ENCODE measurements around the gene FOXJ1.

Gene FOXJ1

DNA sequence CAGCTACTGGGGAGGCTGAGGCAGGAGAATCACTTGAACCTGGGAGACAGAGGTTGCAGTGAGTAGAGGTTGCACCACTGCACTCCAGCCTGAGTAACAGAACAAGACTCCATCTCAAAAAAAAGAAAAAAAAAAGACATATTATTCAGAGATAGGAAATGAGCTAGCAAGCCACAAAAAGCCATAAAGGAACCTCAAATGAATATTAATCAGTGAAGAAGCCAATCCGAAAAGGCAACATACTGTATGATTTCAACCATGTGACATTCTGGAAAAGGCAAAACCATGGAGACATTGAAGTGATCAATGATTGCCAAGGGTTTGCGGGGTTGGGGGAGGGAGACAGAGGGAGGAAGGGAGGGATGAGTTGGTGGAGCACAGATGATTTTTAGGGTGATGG, 29.1 kb downstream of the FOXJ1 start:
- no peak for DNase-seq (ENCODE audit: extremely low spot score)
- ChIA-PET POLR2A (interaction anchor here (1.0 kb wide), 1 partner anchor 78 kb away, joined by 3 read pairs; no protein-coding TSS in a partner anchor), CTCF (interaction anchor here (0.6 kb wide), 1 partner anchor 124 kb away, joined by 3 read pairs; no protein-coding TSS in a partner anchor)
- no peak for TF ChIP-seq HDGF (IDR thresholded peaks at IDR 0.05; ENCODE audit: borderline replicate concordance)
- no peak for TF ChIP-seq FOXK2 (IDR thresholded peaks at IDR 0.05)
- no peak for TF ChIP-seq CTBP1 (IDR thresholded peaks at IDR 0.05; ENCODE audit: borderline replicate concordance)
- TF ChIP-seq ELF4 (IDR thresholded peaks at IDR 0.05) = no peak
- no peak for TF ChIP-seq FOXA1 (IDR thresholded peaks at IDR 0.05)
- no peak for TF ChIP-seq NFRKB (IDR thresholded peaks at IDR 0.05)
- TF ChIP-seq SUZ12 (IDR thresholded peaks at IDR 0.05) = no peak
- TF ChIP-seq, protein P1, sequence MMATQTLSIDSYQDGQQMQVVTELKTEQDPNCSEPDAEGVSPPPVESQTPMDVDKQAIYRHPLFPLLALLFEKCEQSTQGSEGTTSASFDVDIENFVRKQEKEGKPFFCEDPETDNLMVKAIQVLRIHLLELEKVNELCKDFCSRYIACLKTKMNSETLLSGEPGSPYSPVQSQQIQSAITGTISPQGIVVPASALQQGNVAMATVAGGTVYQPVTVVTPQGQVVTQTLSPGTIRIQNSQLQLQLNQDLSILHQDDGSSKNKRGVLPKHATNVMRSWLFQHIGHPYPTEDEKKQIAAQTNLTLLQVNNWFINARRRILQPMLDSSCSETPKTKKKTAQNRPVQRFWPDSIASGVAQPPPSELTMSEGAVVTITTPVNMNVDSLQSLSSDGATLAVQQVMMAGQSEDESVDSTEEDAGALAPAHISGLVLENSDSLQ (IDR thresholded peaks at IDR 0.05) = no peak
- no peak for TF ChIP-seq ARNT (IDR thresholded peaks at IDR 0.05)
- no peak for TF ChIP-seq ZNF384 (IDR thresholded peaks at IDR 0.05)
- TF ChIP-seq TARDBP (IDR thresholded peaks at IDR 0.05) = no peak
- TF ChIP-seq L3MBTL2 (conservative IDR thresholded peaks at IDR 0.05) = no peak
- no peak for TF ChIP-seq BHLHE40 (IDR thresholded peaks at IDR 0.05; ENCODE audit: borderline replicate concordance)
- no peak for TF ChIP-seq LEF1 (IDR thresholded peaks at IDR 0.05; ENCODE audit: borderline replicate concordance)
- TF ChIP-seq FOXM1 (IDR thresholded peaks at IDR 0.05; ENCODE audit: borderline replicate concordance) = no peak

DNA sequence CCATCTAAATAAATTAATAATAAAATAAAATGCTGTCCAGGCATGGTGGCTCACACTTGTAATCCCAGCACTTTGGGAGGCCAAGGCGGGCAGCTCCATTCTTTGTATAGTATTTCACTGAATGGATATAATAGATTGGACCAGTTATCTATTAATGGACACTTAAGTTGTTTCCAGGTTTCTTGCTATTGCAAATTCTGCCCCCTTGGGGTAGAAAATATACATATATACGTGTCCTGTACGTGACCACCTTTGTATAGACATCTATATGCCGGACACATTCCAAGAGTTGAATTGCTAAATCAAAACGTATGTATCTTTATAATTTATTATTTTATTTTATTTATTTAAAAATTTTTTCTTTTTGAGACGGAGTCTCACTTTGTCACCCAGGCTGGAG, 33.5 kb downstream of the FOXJ1 start:
- ChIA-PET POLR2A (interaction anchor here (1.1 kb wide), 1 partner anchor 13 kb away, joined by 3 read pairs; no protein-coding TSS in a partner anchor), CTCF (interaction anchor here (2.2 kb wide), 1 partner anchor 93 kb away, joined by 5 read pairs; no protein-coding TSS in a partner anchor)
- DNase-seq (ENCODE audit: extremely low spot score) = no peak

DNA sequence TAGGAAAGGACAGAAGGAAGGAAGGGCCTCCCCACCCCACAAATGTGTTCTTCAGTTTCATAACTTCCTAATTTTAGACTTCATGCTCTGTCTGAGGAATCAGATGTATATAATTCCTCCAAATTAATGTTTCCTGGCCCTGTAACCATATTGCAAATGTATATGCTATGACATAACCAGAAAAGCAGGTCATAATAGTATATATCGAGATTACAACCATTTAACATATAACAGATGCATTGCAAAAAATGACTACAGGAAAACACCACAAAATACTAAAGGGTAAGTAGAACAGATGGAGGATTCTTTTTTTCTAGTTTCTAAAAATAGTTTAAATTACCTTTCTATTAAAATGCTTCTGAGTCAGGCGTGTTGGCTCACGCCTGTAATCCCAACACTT, 34.3 kb downstream of the FOXJ1 start:
- no peak for DNase-seq (ENCODE audit: extremely low spot score)
- ChIA-PET CTCF (interaction anchor here (0.9 to 2.2 kb wide), 2 partner anchors 17 to 92 kb away, joined by 3 to 5 read pairs; no protein-coding TSS in a partner anchor), POLR2A (interaction anchor here (1.6 kb wide), 1 partner anchor 15 kb away, joined by 3 read pairs; no protein-coding TSS in a partner anchor)
- TF ChIP-seq ELF4 (IDR thresholded peaks at IDR 0.05) (no peak), SUZ12 (IDR thresholded peaks at IDR 0.05) (no peak), L3MBTL2 (conservative IDR thresholded peaks at IDR 0.05) (no peak), ARNT (IDR thresholded peaks at IDR 0.05) (no peak), LEF1 (IDR thresholded peaks at IDR 0.05; ENCODE audit: borderline replicate concordance) (no peak), SP1 (IDR thresholded peaks at IDR 0.05) (no peak), CTBP1 (IDR thresholded peaks at IDR 0.05; ENCODE audit: borderline replicate concordance) (no peak), FOXK2 (IDR thresholded peaks at IDR 0.05) (no peak), TARDBP (IDR thresholded peaks at IDR 0.05) (no peak)

More for the DNA sequence above, 33.5 kb downstream of the FOXJ1 start:
- TF ChIP-seq FOXK2 (IDR thresholded peaks at IDR 0.05) = no peak
- TF ChIP-seq ZNF384 (IDR thresholded peaks at IDR 0.05) = no peak
- no peak for TF ChIP-seq FOXA1 (IDR thresholded peaks at IDR 0.05)

DNA sequence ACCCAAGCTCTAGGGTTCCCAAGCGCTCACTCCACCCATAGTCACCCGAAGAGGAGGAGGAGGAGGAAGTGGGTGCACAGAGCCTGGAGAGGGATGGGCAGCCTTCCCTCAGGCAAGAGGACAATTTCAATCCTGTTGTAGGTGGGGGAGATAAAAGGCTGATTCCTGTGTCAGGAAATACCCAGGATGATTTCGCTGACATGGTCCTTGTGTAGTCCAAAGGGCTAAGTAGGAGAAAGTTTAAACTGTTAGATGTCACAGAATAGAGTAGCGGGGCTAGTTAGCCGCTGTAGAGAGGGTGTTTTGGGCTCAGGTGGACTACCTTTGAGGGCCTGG, 36.2 kb downstream of the FOXJ1 start:
- TF ChIP-seq FOXM1 (IDR thresholded peaks at IDR 0.05; ENCODE audit: borderline replicate concordance) (no peak), CTBP1 (IDR thresholded peaks at IDR 0.05; ENCODE audit: borderline replicate concordance) (no peak), FOXK2 (IDR thresholded peaks at IDR 0.05) (no peak)
- ChIA-PET POLR2A (interaction anchor here (1.1 to 3.1 kb wide), 6 partner anchors 11 to 160 kb away, joined by 3 to 12 read pairs (median 5); partner anchors contain the start of gene SRP68), CTCF (no interaction called here)
- no peak for DNase-seq (ENCODE audit: extremely low spot score)

DNA sequence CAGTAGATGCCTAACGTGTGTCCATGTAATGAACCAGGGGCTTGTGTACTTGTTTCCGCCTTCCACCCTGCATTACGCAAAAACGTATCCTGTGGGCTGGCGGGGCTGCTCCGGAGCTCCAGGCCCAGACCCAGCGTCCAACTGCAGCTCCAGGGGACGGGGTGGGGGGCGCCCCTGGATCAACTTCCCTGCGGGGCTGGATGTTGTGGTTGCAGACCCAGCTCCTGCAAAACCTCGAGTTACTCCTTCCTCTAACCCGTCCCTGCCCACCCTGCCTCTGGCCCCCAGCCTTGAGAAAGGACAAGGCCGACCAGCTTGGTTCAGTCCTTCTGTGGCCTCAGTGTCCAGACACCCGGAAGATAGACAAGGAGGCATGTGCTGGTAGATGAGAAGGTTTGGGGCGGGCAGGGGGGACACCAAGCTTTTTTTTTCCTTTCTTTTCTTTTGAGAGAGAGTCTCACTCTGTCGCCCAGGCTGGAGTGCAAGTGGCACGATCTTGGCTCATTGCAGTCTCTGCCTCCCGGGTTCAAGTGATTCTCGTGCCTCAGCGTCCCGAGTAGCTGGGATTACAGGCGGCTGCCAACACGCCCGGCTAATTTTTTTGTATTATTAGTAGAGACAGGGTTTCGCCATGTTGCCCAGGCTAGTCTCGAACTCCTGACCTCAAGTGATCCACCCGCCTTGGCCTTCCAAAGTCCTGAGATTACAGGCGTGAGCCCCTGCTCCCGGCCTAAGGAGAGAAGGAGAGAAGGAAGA, 36.7 kb downstream of the FOXJ1 start:
- no peak for DNase-seq (ENCODE audit: extremely low spot score)
- POLR2A ChIA-PET = interaction anchor here (0.6 to 3.1 kb wide), 16 partner anchors 11 to 249 kb away, joined by 3 to 13 read pairs (median 4); partner anchors contain the start of genes SRP68 and WBP2
- 0 out of 2 replicates have a peak, but pooled peaks have one; percentile 41 for TF ChIP-seq L3MBTL2 (conservative IDR thresholded peaks at IDR 0.05)
- TF ChIP-seq NFRKB (IDR thresholded peaks at IDR 0.05) = no peak
- CTCF ChIA-PET = interaction anchor here (0.6 to 2.6 kb wide), 4 partner anchors 88 to 175 kb away, joined by 3 to 8 read pairs (median 4); no protein-coding TSS in a partner anchor

DNA sequence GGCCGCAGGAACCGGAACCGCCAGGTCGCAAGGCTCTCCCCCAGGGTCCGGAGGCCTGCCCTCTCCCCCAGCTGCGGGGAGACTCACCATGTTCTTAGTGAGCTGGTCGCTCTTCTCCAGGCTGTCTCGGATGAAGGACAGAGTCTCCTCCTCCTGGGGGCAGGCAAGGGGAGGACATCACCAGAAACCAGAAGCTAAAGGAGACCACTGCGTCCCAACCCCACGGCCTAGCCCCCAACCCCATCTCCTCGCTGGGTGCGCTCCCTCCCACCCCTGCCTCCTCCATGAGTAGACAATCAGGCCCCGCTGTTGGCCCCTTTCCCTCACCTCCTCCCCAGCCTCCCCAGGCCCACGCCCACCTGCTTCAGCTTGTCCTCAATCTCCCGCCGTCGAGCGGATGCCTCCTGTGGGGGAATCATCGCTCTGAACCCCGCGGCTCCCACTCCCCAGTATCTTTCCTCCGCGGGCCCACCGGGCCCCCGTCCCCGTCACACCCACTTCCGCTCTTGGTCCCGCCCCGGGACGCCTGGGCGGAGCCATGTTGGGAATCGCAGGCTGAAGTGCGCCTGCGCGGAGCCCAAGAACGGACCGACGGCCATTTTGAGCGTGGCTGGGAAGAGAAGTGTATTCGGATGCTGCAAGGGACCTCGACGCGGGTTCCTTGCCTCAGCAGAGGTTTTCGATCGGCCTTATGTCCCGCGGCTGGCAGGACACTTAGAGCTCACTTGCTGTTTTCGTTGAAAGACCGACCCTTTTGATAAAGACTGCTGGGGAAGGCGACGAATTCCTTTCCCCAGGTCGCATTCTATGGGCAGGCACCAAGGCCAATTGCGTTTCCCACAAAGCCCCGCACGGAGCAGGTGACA, 37.5 kb downstream of the FOXJ1 start, which contains the start of gene EXOC7:
TSS of gene EXOC7 (minus strand) at position 514 of the 866 bp plus-strand sequence. CDS start at position 419, 95 bp downstream.
- peak; percentile 99 for DNase-seq (ENCODE audit: extremely low spot score)
- ChIA-PET CTCF (interaction anchor here (0.6 to 2.6 kb wide), 5 partner anchors 11 to 176 kb away, joined by 3 to 8 read pairs (median 3); no protein-coding TSS in a partner anchor), POLR2A (interaction anchor here (0.6 to 3.1 kb wide), 17 partner anchors 10 to 248 kb away, joined by 3 to 13 read pairs (median 4); partner anchors contain the start of genes SRP68 and WBP2)
- TF ChIP-seq HDGF (IDR thresholded peaks at IDR 0.05; ENCODE audit: borderline replicate concordance) = no peak
- peak; percentile 55 for TF ChIP-seq ELF4 (IDR thresholded peaks at IDR 0.05)
- TF ChIP-seq ARNT (IDR thresholded peaks at IDR 0.05) = no peak
- no peak for TF ChIP-seq CTBP1 (IDR thresholded peaks at IDR 0.05; ENCODE audit: borderline replicate concordance)
- peak; percentile 87 for TF ChIP-seq L3MBTL2 (conservative IDR thresholded peaks at IDR 0.05)
- no peak for TF ChIP-seq ZNF384 (IDR thresholded peaks at IDR 0.05)

DNA sequence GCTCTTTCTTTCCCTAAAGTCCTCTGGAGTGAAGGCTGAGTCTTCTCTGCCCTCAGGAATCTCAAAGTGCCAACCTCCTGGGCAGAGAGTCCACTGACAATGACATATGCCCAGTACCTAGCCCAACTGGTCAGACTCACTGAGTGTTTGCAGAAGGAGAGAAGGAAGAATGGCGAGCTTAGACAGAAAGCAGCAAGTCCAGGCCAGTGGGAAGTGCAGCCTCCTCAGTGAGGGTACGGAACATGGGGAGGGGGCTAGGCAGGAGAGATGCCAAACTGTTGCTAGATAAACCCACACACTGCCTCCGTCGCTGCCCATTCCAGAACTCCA, 38.1 kb downstream of the FOXJ1 start:
- ChIA-PET CTCF (interaction anchor here (0.7 to 2.6 kb wide), 4 partner anchors 11 to 176 kb away, joined by 3 to 8 read pairs (median 4); no protein-coding TSS in a partner anchor), POLR2A (interaction anchor here (1.0 to 3.1 kb wide), 8 partner anchors 9 to 176 kb away, joined by 3 to 13 read pairs (median 4); partner anchors contain the start of gene SRP68)
- DNase-seq (ENCODE audit: extremely low spot score) = no peak
- TF ChIP-seq BHLHE40 (IDR thresholded peaks at IDR 0.05; ENCODE audit: borderline replicate concordance) (no peak), CTBP1 (IDR thresholded peaks at IDR 0.05; ENCODE audit: borderline replicate concordance) (no peak), TARDBP (IDR thresholded peaks at IDR 0.05) (no peak), HDGF (IDR thresholded peaks at IDR 0.05; ENCODE audit: borderline replicate concordance) (no peak), FOXA1 (IDR thresholded peaks at IDR 0.05) (no peak), FOXK2 (IDR thresholded peaks at IDR 0.05) (no peak), NFRKB (IDR thresholded peaks at IDR 0.05) (no peak), SP1 (IDR thresholded peaks at IDR 0.05) (no peak), ELF4 (IDR thresholded peaks at IDR 0.05) (no peak), SUZ12 (IDR thresholded peaks at IDR 0.05) (no peak)
- TF ChIP-seq, protein P1 (IDR thresholded peaks at IDR 0.05) = no peak

Data from HEK293T (cell line).